IMR-90 (cell line): ENCODE measurements around the gene CREG2. TPM values are rescaled to one million over a fixed set of nuclear protein-coding genes. Genes with fewer than 3 reads are reported as not detected.

Experiments used
- ATAC-seq: fragments of 200-7000 bp; cut with Tn5 transposase; 2 replicates; pipeline ENCODE4 v1.9.1; 2020; ENCODE audit warnings: low read depth, mild to moderate bottlenecking, moderate library complexity
- BruUV-seq: library from RNA; stranded (reverse); fragments of 400-500 nt; replicated peaks from 2 replicates; lab custom pipeline; 2021; lab: Mats Ljungman, UMichigan
- CTCF ChIA-PET: fragments of 300-600 bp; formaldehyde crosslinking; extraction: SDS; loops from one replicate; lab custom pipeline; 2021; ENCODE audit warnings: antibody characterized with exemption; lab: Yijun Ruan, JAX
- POLR2A ChIA-PET: fragments of 300-600 bp; sonication (Branson Sonifier 250); formaldehyde crosslinking; loops from one replicate; lab custom pipeline; 2022; ENCODE audit warnings: antibody characterized with exemption; ENCODE audit not compliant: unreplicated experiment; lab: Charles Lee
- DNase-seq: peaks from one replicate; pipeline ENCODE4 v3.0.0; 2013
- H2AFZ ChIP-seq: replicated peaks from 2 replicates; pipeline ENCODE3; 2013; ENCODE audit warnings: low read length, mild to moderate bottlenecking; ENCODE audit not compliant: poor library complexity
- H2AK5ac ChIP-seq: 2 replicates; pipeline ENCODE4 v1.6.1; 2013; ENCODE audit warnings: low read depth, low read length, inconsistent platforms
- H2AK9ac ChIP-seq: replicated peaks from 2 replicates; pipeline ENCODE3; 2013; ENCODE audit warnings: mild to moderate bottlenecking, low read depth, low read length, moderate library complexity; ENCODE audit not compliant: poor library complexity
- H2BK120ac ChIP-seq: 2 replicates; pipeline ENCODE4 v1.6.1; 2013; ENCODE audit warnings: low read depth, low read length, inconsistent platforms
- H2BK15ac ChIP-seq: 3 replicates; pipeline ENCODE4 v1.6.1; 2013; ENCODE audit warnings: low read depth, low read length, inconsistent platforms
- H2BK20ac ChIP-seq: 2 replicates; pipeline ENCODE4 v1.6.1; 2013; ENCODE audit warnings: low read depth, mild to moderate bottlenecking, inconsistent platforms, low read length, moderate library complexity
- H2BK5ac ChIP-seq: 2 replicates; pipeline ENCODE4 v1.6.1; 2013; ENCODE audit warnings: mild to moderate bottlenecking, low read depth, low read length, inconsistent platforms; ENCODE audit not compliant: poor library complexity, severe bottlenecking
- H3K14ac ChIP-seq: replicated peaks from 2 replicates; pipeline ENCODE4 v1.6.1; 2013; ENCODE audit warnings: low read depth, low read length, inconsistent platforms
- H3K18ac ChIP-seq: 2 replicates; pipeline ENCODE4 v1.6.1; 2013; ENCODE audit warnings: low read depth, low read length, control low read depth
- H3K23ac ChIP-seq: 2 replicates; pipeline ENCODE4 v1.6.1; 2013; ENCODE audit warnings: low read depth, low read length, inconsistent platforms
- H3K27ac ChIP-seq: 2 replicates; pipeline ENCODE4 v1.5.1; 2013; ENCODE audit warnings: mild to moderate bottlenecking, control low read depth, low read length; ENCODE audit not compliant: insufficient read depth
- H3K27me3 ChIP-seq: 2 replicates; pipeline ENCODE4 v1.6.1; 2013; ENCODE audit warnings: low read length; ENCODE audit not compliant: control insufficient read depth, insufficient read depth
- H3K36me3 ChIP-seq: 2 replicates; pipeline ENCODE4 v1.6.1; 2013; ENCODE audit warnings: low read length, mixed read lengths; ENCODE audit not compliant: control insufficient read depth, insufficient read depth
- H3K4ac ChIP-seq: 2 replicates; pipeline ENCODE4 v1.6.1; 2013; ENCODE audit warnings: low read depth, low read length, inconsistent platforms
- H3K4me1 ChIP-seq: 2 replicates; pipeline ENCODE4 v1.6.1; 2013; ENCODE audit warnings: low read length, mixed read lengths; ENCODE audit not compliant: control insufficient read depth, insufficient read depth
- H3K4me2 ChIP-seq: 2 replicates; pipeline ENCODE4 v1.6.1; 2013; ENCODE audit warnings: low read depth, mild to moderate bottlenecking, control low read depth, low read length, moderate library complexity
- H3K4me3 ChIP-seq: 2 replicates; pipeline ENCODE4 v1.5.1; 2013; ENCODE audit warnings: low read depth, mild to moderate bottlenecking, control low read depth, low read length, moderate library complexity; ENCODE audit not compliant: insufficient read depth
- H3K56ac ChIP-seq: 2 replicates; pipeline ENCODE4 v1.6.1; 2013; ENCODE audit warnings: low read length, inconsistent platforms; ENCODE audit not compliant: insufficient read depth; ENCODE audit errors: extremely low read depth
- H3K79me1 ChIP-seq, 2 experiments: 2 replicates each; pipeline ENCODE4 v1.6.1; 2013; ENCODE audit warnings: low read length in 2 of 2, inconsistent platforms in 1 of 2, low read depth in 1 of 2
- H3K9ac ChIP-seq: 2 replicates; pipeline ENCODE4 v1.6.1; 2013; ENCODE audit warnings: low read depth, low read length, control low read depth
- H3K9me1 ChIP-seq: 2 replicates; pipeline ENCODE4 v1.6.1; 2013; ENCODE audit warnings: low read length, inconsistent platforms; ENCODE audit not compliant: insufficient read depth
- H3K9me3 ChIP-seq: 2 replicates; pipeline ENCODE4 v1.6.1; 2013; ENCODE audit warnings: low read length; ENCODE audit not compliant: control insufficient read depth, insufficient read depth
- H4K20me1 ChIP-seq: 2 replicates; pipeline ENCODE4 v1.6.1; 2013; ENCODE audit warnings: low read length, inconsistent platforms; ENCODE audit not compliant: insufficient read depth
- H4K5ac ChIP-seq: 2 replicates; pipeline ENCODE4 v1.6.1; 2013; ENCODE audit warnings: mild to moderate bottlenecking, low read depth, low read length, control low read depth
- H4K8ac ChIP-seq, 2 experiments: 2 replicates each; pipeline ENCODE4 v1.6.1; 2013; ENCODE audit warnings: low read depth in 2 of 2, low read length in 2 of 2, control low read depth in 1 of 2, inconsistent platforms in 1 of 2
- H4K91ac ChIP-seq: 2 replicates; pipeline ENCODE4 v1.6.1; 2013; ENCODE audit warnings: low read depth, low read length, inconsistent platforms; ENCODE audit not compliant: insufficient read depth
- CEBPB ChIP-seq: IDR thresholded peaks from 2 replicates; pipeline ENCODE4 v1.6.1; 2012; ENCODE audit warnings: low read depth, low read length, improper control_type of control experiment
- RCOR1 ChIP-seq: IDR thresholded peaks from 2 replicates; pipeline ENCODE4 v1.6.1; 2012; ENCODE audit warnings: mild to moderate bottlenecking, low read length, improper control_type of control experiment; ENCODE audit not compliant: insufficient replicate concordance
- SMC3 ChIP-seq: fragments of 150-350 bp; IDR thresholded peaks from 2 replicates; pipeline ENCODE4 v1.6.1; 2016; ENCODE audit warnings: low read depth, mild to moderate bottlenecking, antibody characterized with exemption, low read length, moderate library complexity
- WGBS, 2 experiments: methylation state at CpG; one replicate each; pipeline versions ENCODE4 v1.1.5 to v1.1.7; 2013; ENCODE audit warnings: missing lambda C conversion rate in 2 of 2; ENCODE audit not compliant: insufficient read length in 1 of 2; ENCODE audit errors: extremely low coverage in 2 of 2; 5-methylcytosine and 5-hydroxymethylcytosine counted together
- dilution Hi-C: fragments of 300-500 bp; cut with HindIII; formaldehyde crosslinking; loops from one replicate; pipeline ENCODE4 v1.14.3; 2018; ENCODE audit warnings: low sequenced_read_pairs; ENCODE audit not compliant: unreplicated experiment
- in situ Hi-C: fragments of 300-500 bp; cut with MboI; formaldehyde crosslinking; loops from 3 replicates; pipeline ENCODE4 v1.14.3; 2019; ENCODE audit warnings: low sequenced_read_pairs, inconsistent platforms, mixed read lengths
- intact Hi-C: fragments of 100-400 bp; cut with micrococcal nuclease; formaldehyde crosslinking; loops from 2 replicates; pipeline ENCODE4 v1.10.0; 2022
- polyA plus RNA-seq, 3 experiments: library from polyadenylated mRNA; depleted of rRNA; stranded (reverse); fragments of >200 nt; gene quantifications; 2 replicates each; pipeline ENCODE4 v1.2.3, GENCODE V29; 2012; ENCODE audit warnings: low replicate concordance in 1 of 3
- total RNA-seq: library from RNA; depleted of rRNA; stranded (reverse); fragments of >200 nt; gene quantifications from 2 replicates; pipeline ENCODE4 v1.2.3, GENCODE V29; 2012

Gene CREG2
- total and polyA plus RNA-seq, 2 of the 4 experiments (the other 2 are of a cell fraction), result 0.17 TPM; not detected in 1

DNA sequence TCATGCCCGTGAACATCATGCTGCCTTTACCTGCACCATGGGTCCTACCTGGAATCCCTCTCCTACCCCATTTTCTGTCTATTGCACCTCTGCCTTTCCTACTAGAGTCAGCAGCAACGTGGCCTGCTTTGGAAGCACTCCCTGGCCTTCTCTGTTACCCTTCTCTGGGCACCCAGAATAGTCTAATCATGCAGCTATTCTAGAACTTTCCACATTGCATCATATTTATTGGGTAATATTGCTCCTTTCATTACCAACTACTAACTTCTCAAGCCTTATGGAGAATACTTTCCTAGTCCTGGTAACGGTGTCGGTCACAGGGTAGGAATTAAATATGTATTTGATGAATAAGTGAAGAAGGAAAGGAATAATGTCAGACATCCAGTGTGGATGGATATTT is 33.3 kb upstream of the CREG2 start:
- Histone ChIP-seq H2BK15ac (no peak overlapping the region), H3K27me3 (no peaks in the 10 kb centered on the region), H3K18ac (no peak overlapping the region), H2AK5ac (no peak overlapping the region), H2AK9ac (no peak overlapping the region), H3K4ac (no peak overlapping the region), H3K27ac (no peak overlapping the region), H3K4me1 (no peaks in the 10 kb centered on the region), H3K56ac (no peak overlapping the region), H3K9ac (no peak overlapping the region), H4K5ac (no peak overlapping the region), H3K36me3 (no peaks in the 10 kb centered on the region), H3K23ac (no peak overlapping the region), H3K4me3 (no peak overlapping the region), H2BK20ac (no peak overlapping the region), H2AFZ (no peak overlapping the region), H3K4me2 (no peak overlapping the region), H3K9me1 (no peaks in the 10 kb centered on the region; the same call in 1 of the 2 replicates), H4K91ac (no peak overlapping the region), H2BK120ac (no peak overlapping the region), H4K20me1 (peaks cover 4% of the 10 kb centered on the region; the same call in 1 of the 2 replicates), H3K9me3 (no peaks in the 10 kb centered on the region), H3K14ac (no peak overlapping the region), H3K79me1 (peaks cover 3 to 22% of the 10 kb centered on the region in 2 experiments; a peak in 3 of 4 replicates), H2BK5ac (no peak overlapping the region), H4K8ac (no peak overlapping the region)
- ChIA-PET CTCF (no interaction called here), POLR2A (no interaction called here)
- DNase-seq (no peak), ATAC-seq (no peak)
- no peak for TF ChIP-seq RCOR1
- peak; percentile 64; the same call in 1 of the 2 replicates for TF ChIP-seq CEBPB
- no peak for TF ChIP-seq SMC3
- dilution Hi-C loops (no loop called here), intact Hi-C loops (no loop called here), in situ Hi-C loops (loop anchor here (5.0 to 10.0 kb wide), 2 partner anchors 277 to 424 kb away; partner anchors contain the start of gene MAP4K4)
- no CpG with 5 or more reads among the region's 4 CpGs for WGBS, 2 experiments
- BruUV-seq, result no TSS peak
